ENCODE data around the gene CDADC1. TPM values are rescaled to one million over a fixed set of nuclear protein-coding genes. Genes with fewer than 3 reads are reported as not detected.

CDADC1 gene
- total and polyA plus RNA-seq, 7 donors: 2.4 to 12.2 (median 6.5) TPM

GRCh38 chr13:49258089-49258796 is 10.5 kb downstream of the CDADC1 start:
- Histone ChIP-seq H3K4me1 (peaks cover 0 to under 1% (median 0%) of the 10 kb centered on the region in 4 donors), H3K9me3 (no peaks in the 10 kb centered on the region), H3K4me3 (peak overlapping the region in 3 of 4 donors; percentile 5 to 24 (median 15)), H3K27me3 (no peaks in the 10 kb centered on the region), H3K27ac (peak overlapping the region in 3 of 4 donors; percentile 1 to 35 (median 16)), H3K36me3 (peaks cover 9 to 78% (median 19%) of the 10 kb centered on the region in 4 donors)
- TF ChIP-seq, protein P1, sequence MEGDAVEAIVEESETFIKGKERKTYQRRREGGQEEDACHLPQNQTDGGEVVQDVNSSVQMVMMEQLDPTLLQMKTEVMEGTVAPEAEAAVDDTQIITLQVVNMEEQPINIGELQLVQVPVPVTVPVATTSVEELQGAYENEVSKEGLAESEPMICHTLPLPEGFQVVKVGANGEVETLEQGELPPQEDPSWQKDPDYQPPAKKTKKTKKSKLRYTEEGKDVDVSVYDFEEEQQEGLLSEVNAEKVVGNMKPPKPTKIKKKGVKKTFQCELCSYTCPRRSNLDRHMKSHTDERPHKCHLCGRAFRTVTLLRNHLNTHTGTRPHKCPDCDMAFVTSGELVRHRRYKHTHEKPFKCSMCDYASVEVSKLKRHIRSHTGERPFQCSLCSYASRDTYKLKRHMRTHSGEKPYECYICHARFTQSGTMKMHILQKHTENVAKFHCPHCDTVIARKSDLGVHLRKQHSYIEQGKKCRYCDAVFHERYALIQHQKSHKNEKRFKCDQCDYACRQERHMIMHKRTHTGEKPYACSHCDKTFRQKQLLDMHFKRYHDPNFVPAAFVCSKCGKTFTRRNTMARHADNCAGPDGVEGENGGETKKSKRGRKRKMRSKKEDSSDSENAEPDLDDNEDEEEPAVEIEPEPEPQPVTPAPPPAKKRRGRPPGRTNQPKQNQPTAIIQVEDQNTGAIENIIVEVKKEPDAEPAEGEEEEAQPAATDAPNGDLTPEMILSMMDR (IDR thresholded peaks at IDR 0.05): no peak
- TF ChIP-seq POLR2AphosphoS5 (IDR thresholded peaks at IDR 0.05): no peak
- no peak for TF ChIP-seq EP300 (IDR thresholded peaks at IDR 0.05)
- TF ChIP-seq POLR2A (IDR thresholded peaks at IDR 0.05): no peak
- no peak for DNase-seq
- 39 to 67% methylated on average over 3 of the region's 3 CpGs for WGBS, 2 donors
- intact Hi-C loops (cut with DNase I): no loop called here

GRCh38 chr13:49259586-49259985 is 11.9 kb downstream of the CDADC1 start:
- WGBS, 2 donors: 95% methylated on average over 6 of the region's 6 CpGs
- H3K27ac ChIP-seq: no peak overlapping the region
- intact Hi-C loops (cut with DNase I): no loop called here
- peaks cover 9 to 78% (median 19%) of the 10 kb centered on the region in 4 donors for H3K36me3 ChIP-seq
- no peak overlapping the region for H3K4me3 ChIP-seq
- no peak for DNase-seq
- no peaks in the 10 kb centered on the region for H3K4me1 ChIP-seq
- no peaks in the 10 kb centered on the region for H3K9me3 ChIP-seq
- TF ChIP-seq POLR2AphosphoS5 (IDR thresholded peaks at IDR 0.05) (no peak), POLR2A (IDR thresholded peaks at IDR 0.05) (no peak), EP300 (IDR thresholded peaks at IDR 0.05) (no peak)
- TF ChIP-seq, protein P1 (IDR thresholded peaks at IDR 0.05): no peak
- no peaks in the 10 kb centered on the region for H3K27me3 ChIP-seq

- Histone ChIP-seq H3K9me3 (no peaks in the 10 kb centered on the region), H3K4me1 (no peaks in the 10 kb centered on the region), H3K36me3 (peaks cover 5 to 57% (median 8%) of the 10 kb centered on the region in 4 donors), H3K27me3 (no peaks in the 10 kb centered on the region), H3K27ac (no peak overlapping the region), H3K4me3 (no peak overlapping the region)
- DNase-seq: no peak
- 92 to 95% methylated on average over 6 of the region's 6 CpGs for WGBS, 2 donors
- intact Hi-C loops (cut with DNase I): no loop called here
- TF ChIP-seq, protein P1 (IDR thresholded peaks at IDR 0.05): no peak
- no peak for TF ChIP-seq POLR2AphosphoS5 (IDR thresholded peaks at IDR 0.05)
- no peak for TF ChIP-seq EP300 (IDR thresholded peaks at IDR 0.05)
- TF ChIP-seq POLR2A (IDR thresholded peaks at IDR 0.05): no peak
Measured at GRCh38 chr13:49262634-49263033, 14.9 kb downstream of the CDADC1 start.

- H3K36me3 ChIP-seq: peaks cover 0 to 50% (median 3%) of the 10 kb centered on the region in 4 donors
- TF ChIP-seq POLR2AphosphoS5 (IDR thresholded peaks at IDR 0.05): no peak
- TF ChIP-seq, protein P1 (IDR thresholded peaks at IDR 0.05): no peak
- TF ChIP-seq POLR2A (IDR thresholded peaks at IDR 0.05): no peak
- TF ChIP-seq EP300 (IDR thresholded peaks at IDR 0.05): no peak
- no peaks in the 10 kb centered on the region for H3K9me3 ChIP-seq
- intact Hi-C loops (cut with DNase I): no loop called here
- no peak overlapping the region for H3K27ac ChIP-seq
- H3K27me3 ChIP-seq: no peaks in the 10 kb centered on the region
- H3K4me3 ChIP-seq: no peak overlapping the region
- no peaks in the 10 kb centered on the region for H3K4me1 ChIP-seq
- no peak for DNase-seq
- 74 to 87% methylated on average over 2 of the region's 2 CpGs for WGBS, 2 donors
Measured at GRCh38 chr13:49265822-49266221, 18.1 kb downstream of the CDADC1 start.

Measured in sigmoid colon (tissue), 7 donors.